ENCODE results near the gene COBL.

- TF ChIP-seq POLR2AphosphoS5 (IDR thresholded peaks at IDR 0.05; ENCODE audit: low read depth, low read length) (no peak), POLR2A (IDR thresholded peaks at IDR 0.05; ENCODE audit: low read depth, low read length) (no peak)
These were observed 9.3 kb upstream of the COBL start for GRCh38 chr7:51325908-51326307.
